NB4 (cell line): ENCODE measurements around the gene SOX6.

ENCODE experiments used
- TF ChIP-seq, protein P1 (sequence below): IDR thresholded peaks from one replicate; pipeline ENCODE4 v1.5.1; 2012; ENCODE audit warnings: low read depth, low read length
- TF ChIP-seq, protein P2 (sequence below): IDR thresholded peaks from 2 replicates; pipeline ENCODE4 v1.6.1; 2011; ENCODE audit warnings: low read depth, low read length

DNA sequence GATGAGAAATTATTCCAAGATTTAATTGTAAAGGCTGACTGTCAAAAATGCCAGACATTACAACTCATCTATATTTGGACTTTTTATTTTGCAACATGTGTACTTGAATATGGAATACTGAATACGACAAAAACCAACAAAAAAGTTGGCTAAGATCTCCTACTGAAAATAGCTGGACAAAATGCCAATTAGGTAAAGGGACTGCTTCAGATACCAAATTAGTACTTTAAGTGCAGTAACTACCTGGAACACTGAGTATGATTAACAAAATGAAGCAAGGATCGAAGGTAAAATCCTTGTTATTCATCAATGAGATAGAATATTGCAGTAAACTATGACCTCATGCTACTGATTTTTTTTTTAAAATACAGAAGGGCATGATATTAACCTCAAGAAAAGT lies 173.8 kb downstream of the SOX6 start:
- TF ChIP-seq, protein P1, sequence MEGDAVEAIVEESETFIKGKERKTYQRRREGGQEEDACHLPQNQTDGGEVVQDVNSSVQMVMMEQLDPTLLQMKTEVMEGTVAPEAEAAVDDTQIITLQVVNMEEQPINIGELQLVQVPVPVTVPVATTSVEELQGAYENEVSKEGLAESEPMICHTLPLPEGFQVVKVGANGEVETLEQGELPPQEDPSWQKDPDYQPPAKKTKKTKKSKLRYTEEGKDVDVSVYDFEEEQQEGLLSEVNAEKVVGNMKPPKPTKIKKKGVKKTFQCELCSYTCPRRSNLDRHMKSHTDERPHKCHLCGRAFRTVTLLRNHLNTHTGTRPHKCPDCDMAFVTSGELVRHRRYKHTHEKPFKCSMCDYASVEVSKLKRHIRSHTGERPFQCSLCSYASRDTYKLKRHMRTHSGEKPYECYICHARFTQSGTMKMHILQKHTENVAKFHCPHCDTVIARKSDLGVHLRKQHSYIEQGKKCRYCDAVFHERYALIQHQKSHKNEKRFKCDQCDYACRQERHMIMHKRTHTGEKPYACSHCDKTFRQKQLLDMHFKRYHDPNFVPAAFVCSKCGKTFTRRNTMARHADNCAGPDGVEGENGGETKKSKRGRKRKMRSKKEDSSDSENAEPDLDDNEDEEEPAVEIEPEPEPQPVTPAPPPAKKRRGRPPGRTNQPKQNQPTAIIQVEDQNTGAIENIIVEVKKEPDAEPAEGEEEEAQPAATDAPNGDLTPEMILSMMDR = no peak
- TF ChIP-seq, protein P2, sequence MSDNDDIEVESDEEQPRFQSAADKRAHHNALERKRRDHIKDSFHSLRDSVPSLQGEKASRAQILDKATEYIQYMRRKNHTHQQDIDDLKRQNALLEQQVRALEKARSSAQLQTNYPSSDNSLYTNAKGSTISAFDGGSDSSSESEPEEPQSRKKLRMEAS = no peak
